HG03159 (cell line): Measurements from ENCODE around the gene PRDM16.

ENCODE experiments used
- ATAC-seq: cut with Tn5 transposase; IDR thresholded peaks from one replicate; pipeline ENCODE4 v1.9.1; 2021; ENCODE audit warnings: mild to moderate bottlenecking, moderate library complexity; ENCODE audit not compliant: unreplicated experiment

PRDM16 gene

GRCh38 chr1:3174487-3175247, 105.7 kb downstream of the PRDM16 start:
- no peak for ATAC-seq

- no peak for ATAC-seq
These were observed 106.5 kb downstream of the PRDM16 start for GRCh38 chr1:3175486-3175885.

- no peak for ATAC-seq
These were observed 107.0 kb downstream of the PRDM16 start for GRCh38 chr1:3176028-3176427.

- no peak for ATAC-seq
These were observed 107.8 kb downstream of the PRDM16 start for GRCh38 chr1:3176820-3177219.

- ATAC-seq, result no peak
These were observed 109.3 kb downstream of the PRDM16 start for GRCh38 chr1:3178279-3178678.

DNA sequence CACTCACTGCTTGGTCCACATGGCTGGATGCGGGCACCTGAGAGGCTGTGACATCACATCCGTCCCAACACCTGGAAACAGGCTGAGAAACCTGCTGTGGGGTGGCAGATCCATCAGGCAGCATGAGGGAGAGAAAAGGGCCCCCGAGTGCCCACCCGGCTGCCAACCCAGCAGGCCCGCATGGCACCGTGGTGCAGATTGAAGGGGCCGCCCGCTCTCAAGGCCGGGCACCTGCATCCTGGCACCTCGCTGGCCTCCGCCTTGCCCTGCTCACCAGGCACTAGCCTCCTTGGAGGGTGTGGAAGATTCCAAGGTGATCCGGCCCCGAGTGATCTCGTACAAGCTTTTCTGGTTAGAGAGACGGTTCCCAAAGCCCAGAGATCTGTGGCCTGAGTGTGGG, 110.5 kb downstream of the PRDM16 start:
- ATAC-seq, result no peak

GRCh38 chr1:3180915-3181314, 111.9 kb downstream of the PRDM16 start:
- no peak for ATAC-seq

- ATAC-seq, result no peak
These were observed 113.0 kb downstream of the PRDM16 start for GRCh38 chr1:3181956-3182355.

DNA sequence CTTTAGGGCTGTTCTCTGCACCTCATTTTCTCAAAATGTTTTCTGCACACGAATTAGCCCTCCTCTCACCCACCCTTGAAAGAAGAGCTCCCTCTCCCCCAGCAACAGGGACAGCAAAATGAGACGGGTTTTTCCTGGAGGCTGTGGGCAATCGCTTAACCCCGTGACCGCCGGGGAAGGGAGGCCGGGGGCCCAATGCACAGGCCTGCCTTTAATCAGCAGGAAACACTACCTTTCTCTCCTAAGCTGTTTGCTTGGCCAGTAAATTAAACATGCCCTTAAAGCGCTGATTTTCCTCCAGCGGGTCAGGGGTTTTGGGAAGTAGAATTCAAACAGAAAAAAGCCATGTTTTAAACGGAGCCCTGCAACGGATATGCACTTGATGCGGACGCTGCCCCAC, 114.4 kb downstream of the PRDM16 start:
- no peak for ATAC-seq

DNA sequence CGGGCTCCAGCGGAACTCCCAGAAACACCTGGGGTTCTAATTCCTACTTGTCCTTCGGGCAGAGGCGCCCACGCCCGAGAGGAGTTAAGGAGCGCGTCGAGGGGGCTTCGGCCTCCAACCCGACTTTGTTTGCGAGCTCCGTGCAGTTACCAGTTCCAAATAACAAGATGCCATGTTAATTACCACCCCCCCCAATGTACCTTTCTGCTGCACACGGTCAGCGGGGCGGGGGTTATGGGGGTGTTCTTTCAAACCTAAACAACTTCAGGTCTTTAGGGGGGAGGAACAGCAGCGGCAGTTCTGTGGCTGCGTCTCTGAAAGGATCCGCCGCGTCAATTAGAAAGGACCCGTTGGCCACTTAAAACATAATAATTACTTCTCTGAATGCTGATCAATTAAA, 114.8 kb downstream of the PRDM16 start:
- no peak for ATAC-seq

GRCh38 chr1:3184666-3185065, 115.7 kb downstream of the PRDM16 start:
- ATAC-seq, result no peak

DNA sequence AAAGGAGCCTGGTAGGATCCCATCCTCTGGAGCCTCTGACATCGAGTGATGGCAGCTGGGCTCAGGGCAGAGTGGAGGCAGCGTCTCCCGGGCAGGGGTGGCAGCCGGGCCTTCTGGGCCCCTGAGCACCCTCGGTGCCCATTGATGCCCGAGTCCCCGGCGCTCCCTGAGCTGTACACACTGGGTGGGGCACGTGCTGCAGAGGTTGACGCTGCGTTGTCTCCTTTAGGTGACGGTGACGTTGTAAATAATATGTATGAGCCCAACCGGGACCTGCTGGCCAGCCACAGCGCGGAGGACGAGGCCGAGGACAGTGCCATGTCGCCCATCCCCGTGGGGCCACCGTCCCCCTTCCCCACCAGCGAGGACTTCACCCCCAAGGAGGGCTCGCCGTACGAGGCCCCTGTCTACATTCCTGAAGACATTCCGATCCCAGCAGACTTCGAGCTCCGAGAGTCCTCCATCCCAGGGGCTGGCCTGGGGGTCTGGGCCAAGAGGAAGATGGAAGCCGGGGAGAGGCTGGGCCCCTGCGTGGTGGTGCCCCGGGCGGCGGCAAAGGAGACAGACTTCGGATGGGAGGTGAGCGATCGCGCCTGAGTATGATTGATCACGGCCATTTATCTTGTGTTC, 117.0 kb downstream of the PRDM16 start:
- ATAC-seq, result no peak

GRCh38 chr1:3186526-3186921, 117.5 kb downstream of the PRDM16 start:
- no peak for ATAC-seq

GRCh38 chr1:3187415-3188149, 118.6 kb downstream of the PRDM16 start:
- ATAC-seq, result no peak

- no peak for ATAC-seq
These were observed 119.4 kb downstream of the PRDM16 start for GRCh38 chr1:3188150-3188971.

DNA sequence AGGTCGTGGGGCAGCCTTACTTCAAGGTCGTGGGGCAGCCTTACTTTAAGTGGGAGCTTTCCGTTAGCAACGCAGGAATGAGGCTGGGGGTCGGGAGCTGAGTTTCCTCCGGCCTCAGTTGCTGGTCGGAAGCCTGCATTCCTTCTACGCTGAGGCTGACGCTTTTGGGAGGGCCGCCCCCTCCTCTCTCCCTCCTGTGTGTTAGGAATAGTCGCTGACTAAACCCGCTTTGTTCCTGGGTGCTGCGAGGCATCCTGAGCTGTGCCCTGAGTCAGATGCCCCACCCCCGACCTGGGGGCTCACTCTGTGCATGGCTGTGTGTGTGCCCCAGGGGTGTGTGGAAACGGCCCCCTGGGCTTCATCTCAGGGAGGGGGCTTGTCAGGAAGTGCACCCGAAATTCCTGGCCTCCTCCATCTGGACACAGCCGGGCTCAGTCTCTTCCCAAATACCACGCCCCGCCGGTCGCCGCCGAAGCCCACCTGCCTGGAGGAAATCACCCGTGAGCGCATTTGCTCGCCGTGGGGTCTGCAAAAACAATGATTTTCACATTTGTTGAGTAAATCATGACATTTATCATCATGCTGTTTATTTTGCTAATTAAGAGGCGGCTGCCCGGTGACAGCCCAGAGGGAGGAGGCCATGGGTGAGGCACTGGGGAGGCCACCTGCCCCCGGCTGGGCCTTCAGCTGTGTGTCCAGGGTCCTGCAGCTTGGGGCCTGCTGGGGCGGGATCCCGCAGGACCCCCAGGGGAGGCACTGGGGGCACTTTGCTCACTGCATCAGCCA, 121.4 kb downstream of the PRDM16 start:
- no peak for ATAC-seq

- no peak for ATAC-seq
These were observed 123.4 kb downstream of the PRDM16 start for GRCh38 chr1:3192361-3192760.

- ATAC-seq, result no peak
These were observed 123.8 kb downstream of the PRDM16 start for GRCh38 chr1:3192825-3193224.

DNA sequence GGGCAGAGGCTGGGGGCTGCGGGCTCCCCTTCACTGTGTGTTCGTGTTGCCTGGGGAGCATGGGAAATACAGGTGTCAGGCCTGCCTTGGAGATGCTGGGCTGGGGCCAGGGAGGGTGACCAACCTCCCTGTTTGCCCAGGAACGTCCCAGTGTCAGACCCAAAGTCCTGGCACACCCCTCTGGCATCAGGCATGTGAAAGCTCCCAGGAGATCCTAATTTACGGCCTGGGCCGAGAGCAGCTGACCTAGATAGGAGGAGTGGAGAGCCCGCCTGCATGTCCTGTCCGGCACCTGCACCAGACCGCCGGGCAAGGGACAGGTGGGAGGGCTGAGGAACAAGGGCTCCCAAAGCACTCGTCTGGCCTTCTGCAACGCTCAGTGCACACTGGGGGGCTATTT, 124.8 kb downstream of the PRDM16 start:
- ATAC-seq, result no peak

GRCh38 chr1:3194760-3195479, 125.9 kb downstream of the PRDM16 start:
- ATAC-seq, result no peak
